GM21528 (cell line): ENCODE results near the gene INA.

ENCODE experiments used
- ATAC-seq: cut with Tn5 transposase; IDR thresholded peaks from one replicate; pipeline ENCODE4 v1.9.1; 2021; ENCODE audit warnings: mild to moderate bottlenecking, moderate library complexity; ENCODE audit not compliant: unreplicated experiment, low FRiP score

Gene INA

DNA sequence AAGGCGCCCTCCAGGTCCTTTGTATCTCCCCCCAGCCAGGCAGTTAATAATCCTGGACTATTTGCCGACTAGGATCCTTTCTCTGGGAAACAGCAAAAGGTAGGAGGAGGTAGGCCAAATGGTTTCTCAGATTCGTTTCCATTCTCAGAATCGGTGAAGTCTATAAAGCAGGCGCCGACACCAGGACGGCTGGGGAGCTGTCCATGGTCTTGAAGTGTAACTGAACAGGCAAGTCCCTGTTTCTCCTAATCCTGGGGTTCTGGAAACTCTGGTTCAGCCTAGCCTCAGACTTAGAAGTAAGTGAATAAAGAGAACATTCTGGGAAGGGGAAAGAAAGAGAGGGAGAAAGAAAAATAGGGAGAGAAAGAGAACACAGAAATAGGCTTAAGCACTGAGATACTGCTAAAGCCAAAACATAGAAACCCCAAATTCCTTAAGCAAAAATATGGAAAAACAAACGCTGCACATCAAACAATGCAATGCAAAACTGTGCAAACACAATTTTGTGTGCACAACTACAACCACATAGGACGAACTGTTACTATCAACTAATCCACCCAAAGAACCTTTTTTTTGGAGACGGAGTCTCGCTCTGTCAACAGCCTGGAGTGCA, 11.1 kb upstream of the INA start:
- ATAC-seq, result no peak

DNA sequence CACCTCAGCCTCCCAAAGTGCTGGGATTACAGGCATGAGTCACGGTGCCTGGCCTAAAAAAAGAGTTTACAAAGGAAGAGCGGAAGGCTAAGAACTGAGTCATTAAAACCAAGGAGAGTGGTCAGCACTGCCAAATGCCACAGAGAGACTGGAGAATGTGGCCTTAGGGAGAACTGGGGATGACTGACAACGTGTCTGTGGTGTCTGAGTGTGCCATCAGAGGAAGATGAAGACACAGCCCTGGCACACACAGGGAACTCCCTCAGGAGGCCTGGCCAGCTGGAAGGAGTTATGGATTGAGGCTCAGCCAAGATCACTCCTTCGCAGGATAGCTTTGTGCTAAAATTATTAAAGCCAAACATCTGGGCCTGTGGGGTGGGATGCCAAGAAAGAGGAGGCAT, 3.9 kb upstream of the INA start:
- ATAC-seq, result no peak

DNA sequence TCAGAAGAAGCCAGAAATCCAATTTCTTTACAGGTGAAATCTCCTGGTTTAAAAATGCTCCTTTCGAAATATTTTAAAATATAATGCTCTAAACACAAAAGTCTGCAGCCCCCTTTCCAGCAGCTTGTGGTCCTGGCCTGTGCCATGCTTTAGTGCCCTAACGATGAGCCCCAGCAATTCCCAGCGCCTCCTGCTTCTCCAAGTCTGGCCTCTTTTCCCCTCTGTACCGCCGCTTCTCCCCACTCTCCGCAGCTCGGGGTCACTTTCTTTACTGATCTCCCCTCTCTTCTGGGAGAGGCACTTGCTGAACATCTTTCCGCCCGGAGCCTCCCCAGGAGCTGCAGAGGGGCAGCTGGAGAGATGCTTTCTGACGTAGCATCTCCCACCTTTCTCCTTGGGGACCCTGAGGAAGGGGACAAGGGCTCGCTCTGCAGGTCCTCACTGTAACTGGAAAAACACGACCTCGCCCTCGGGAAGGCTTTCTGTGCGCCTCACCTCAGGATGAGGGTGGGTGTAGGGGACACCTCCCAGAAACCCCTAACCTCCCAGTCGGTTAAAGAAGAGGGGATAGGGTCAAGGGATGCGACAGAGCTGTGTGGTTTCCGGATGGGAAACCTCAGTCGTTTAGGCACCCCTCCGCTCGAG, 565 bp upstream of the INA start:
- ATAC-seq, result no peak

DNA sequence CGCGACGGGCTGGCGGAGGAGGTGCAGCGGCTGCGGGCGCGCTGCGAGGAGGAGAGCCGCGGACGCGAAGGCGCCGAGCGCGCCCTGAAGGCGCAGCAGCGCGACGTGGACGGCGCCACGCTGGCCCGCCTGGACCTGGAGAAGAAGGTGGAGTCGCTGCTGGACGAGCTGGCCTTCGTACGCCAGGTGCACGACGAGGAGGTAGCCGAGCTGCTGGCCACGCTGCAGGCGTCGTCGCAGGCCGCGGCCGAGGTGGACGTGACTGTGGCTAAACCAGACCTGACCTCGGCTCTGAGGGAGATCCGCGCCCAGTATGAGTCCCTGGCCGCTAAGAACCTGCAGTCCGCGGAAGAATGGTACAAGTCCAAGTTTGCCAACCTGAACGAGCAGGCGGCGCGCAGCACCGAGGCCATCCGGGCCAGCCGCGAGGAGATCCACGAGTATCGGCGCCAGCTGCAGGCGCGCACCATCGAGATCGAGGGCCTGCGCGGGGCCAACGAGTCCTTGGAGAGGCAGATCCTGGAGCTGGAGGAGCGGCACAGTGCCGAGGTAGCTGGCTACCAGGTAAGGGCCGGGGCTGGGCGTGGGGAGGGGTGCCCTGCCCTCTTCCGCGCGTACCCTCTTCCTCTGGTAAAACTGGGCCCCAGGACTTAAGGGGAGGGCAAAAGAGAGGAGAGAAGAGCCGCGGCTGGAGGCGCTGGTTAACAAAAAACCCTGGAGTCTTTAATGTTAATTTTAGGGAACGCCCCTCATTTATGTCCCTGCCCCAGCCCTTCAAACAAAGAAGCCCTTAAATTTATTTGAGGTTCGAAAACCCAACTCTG, 987 bp downstream of the INA start:
- ATAC-seq, result no peak

DNA sequence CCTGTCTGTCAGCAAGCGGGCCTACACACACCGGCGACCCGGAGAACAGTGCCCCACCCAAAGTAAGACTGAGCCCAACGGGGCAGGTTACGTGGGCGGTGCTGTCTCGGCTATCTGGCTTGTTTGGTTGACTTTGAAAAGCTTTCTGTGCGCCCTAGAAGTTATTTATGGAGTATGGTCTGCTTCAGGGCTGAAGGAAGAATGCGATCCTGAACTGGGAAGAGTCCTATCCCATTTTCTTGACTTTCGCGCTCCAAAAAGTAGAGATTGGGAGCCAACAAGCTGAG, 1.5 kb downstream of the INA start:
- no peak for ATAC-seq

DNA sequence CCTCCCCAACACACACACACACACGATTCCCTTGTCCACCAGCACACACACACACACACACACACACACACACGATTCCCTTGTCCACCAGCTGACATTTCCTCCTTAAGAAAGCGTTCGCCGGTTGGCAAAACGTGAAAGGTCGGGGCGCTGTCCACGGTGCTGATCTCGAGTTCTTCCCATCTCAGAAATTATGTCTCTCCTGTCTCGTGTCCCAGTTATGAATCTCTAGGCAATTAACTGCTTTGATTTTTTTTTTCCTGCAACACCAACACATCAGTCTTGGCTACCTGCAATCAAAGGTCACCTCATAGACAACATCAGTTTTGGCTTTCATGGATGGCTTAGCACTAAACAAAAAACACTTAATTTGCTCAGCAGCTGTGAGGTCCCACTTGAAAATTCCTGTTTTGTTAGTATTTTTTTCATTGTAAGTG, 1.9 kb downstream of the INA start:
- ATAC-seq, result no peak

DNA sequence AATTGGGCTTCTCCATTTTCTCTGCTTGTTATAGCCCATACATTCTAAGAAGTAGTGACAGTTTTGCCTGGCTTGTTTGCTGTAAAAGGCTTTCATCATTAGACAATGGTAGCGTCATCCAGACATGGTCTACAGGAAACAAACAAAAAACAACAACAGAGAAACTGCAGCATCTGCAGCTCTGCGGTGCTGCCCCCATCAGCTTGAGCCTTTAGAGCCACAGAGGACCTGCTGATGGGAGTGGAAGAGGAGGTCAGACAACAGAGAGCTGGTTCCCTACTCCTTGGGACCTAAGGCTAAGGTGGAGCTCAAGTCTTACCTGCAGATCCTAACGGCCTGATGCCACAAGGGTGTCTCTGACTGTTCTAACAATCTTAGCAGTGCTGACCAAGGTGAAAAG, 3.1 kb downstream of the INA start:
- ATAC-seq, result no peak

DNA sequence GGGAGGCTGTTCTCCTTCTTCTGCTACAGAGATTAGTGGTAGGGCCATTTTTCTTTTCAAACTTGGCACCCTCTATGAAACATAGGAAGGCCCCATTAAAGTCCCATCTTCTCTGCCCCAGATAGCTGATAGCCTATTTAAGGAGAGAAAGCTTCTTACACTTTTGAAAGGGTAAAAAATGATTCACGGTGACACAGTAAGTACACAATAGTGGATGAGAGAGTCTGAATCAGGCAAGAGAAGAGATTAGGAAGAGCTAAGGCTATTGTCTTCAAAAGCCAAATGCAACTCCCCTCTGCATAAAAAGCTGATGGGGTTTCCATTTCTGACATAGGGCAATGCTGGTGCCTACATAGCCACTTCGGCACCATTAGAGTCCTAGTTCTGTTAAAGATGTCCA, 3.6 kb downstream of the INA start:
- ATAC-seq, result no peak

DNA sequence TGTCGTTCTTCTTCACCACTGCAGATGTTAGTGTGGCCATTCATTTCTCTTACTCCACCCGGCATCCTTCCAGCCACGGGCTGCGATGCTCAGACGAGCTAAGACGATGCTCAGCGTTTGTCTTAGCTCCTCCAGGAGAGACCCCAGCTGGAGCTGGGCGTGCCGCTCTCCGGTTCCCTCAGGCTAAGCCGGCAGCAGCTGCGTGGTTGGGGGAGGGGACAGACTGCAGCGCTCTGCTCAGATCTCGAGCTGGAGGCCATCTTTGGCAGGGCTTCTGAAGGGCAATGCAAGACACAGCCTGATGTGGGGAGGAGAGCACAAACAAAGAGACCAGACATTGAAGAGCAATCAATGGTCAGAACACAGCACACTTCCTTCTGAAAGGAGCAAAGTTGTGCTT, 4.8 kb downstream of the INA start:
- ATAC-seq, result no peak

DNA sequence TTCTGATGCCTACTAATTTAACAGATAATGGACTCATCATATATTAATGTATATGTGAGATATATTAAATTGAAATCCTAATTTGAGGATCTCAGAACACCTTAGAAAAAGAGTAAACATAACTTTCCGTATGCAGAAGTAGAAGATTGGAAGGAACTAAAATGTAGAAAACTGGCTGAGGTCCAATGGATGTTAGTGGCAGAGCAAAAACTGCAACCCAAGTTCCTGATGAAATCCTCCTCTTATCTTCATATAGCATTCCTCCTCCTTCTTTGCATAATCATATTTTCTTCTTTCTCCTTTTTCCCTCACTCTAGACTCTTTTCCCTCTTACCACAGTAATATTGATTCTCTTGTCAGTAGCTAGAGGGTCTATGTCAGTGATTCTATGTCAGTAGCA, 6.0 kb downstream of the INA start:
- ATAC-seq, result no peak

DNA sequence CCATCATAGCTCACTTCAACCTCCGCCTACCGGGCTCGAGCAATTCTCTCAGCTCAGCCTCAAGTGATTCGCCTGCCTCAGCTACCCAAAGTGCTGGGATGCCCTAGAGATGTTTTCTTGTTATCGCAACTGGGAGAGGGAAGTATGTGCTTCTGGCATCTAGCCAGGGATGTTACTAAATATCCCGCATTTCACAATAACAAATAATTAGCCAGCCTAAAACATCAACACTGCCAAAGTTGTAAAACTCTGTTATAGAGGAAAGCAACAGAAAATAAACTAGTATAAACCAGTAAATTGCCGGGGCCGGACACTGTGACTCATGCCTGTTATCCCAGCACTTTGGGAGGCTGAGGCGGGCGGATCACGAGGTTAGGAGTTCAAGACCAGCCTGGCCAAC, 7.2 kb downstream of the INA start:
- ATAC-seq, result no peak

DNA sequence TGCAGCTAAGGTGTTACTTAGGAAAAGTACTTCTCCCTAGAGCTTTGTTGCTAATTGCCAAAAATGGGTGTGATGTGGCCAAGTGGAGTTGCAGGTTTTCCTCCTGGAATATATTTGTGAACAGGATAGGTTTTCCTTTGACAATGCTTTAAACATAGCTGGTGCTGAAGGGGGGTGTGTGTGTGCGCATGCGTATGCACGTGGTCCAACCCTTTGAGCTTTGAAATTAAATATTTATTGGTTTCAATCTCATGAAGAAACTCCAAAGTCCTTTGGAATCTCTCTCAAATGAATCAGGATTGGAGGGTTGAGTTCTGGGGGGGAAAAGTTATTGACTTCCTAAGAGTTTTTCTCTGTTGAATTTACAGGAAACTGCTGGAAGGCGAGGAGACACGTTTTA, 11.1 kb downstream of the INA start:
- ATAC-seq, result no peak

DNA sequence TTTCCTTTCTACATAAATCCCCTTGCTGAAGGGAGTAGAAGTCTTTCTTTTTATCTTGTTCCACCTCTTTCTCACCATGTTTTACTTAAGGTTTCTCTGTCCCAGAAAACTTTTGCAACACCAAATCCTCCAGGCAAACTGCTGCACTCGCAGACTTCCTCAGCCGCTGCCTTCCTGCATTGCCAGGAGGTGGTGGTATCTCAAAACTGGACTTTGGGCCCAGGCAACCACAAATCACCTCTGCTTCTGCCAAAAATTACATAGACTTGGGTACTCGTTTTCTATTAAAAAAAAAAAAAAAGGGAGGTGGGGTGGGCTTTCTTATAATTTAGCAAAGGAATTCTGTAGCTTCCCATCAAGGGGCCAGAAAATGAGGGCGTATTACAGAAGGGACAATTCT, 14.7 kb downstream of the INA start:
- no peak for ATAC-seq

DNA sequence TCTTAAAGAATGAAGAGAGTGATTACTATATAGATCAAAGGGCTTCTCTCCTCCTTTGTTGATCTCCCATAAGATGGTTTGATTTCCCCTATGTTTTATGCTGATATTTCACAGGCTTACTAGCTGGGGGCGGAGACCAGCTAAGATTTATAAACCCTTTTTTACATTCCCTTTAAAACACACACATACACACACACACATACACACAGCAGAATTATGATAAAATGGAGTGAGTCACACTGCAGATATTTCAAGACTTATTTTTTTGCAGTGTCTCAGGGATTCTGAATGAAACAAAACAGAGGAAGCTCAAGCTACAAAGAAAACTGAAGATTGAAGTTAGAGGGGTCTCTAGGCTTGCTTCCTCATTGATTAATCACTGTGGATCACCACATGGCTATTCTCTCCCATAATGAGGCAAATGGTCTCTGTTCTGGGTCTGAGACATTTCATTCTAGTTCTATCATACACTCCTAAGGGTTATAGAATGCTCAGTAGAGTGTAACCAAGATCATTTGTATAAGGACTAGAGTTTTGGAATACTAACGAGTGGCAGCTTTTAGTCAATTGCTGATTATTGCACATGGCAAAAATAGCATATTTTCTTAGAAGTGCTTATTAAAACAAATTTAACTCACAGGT, 18.6 kb downstream of the INA start:
- no peak for ATAC-seq

DNA sequence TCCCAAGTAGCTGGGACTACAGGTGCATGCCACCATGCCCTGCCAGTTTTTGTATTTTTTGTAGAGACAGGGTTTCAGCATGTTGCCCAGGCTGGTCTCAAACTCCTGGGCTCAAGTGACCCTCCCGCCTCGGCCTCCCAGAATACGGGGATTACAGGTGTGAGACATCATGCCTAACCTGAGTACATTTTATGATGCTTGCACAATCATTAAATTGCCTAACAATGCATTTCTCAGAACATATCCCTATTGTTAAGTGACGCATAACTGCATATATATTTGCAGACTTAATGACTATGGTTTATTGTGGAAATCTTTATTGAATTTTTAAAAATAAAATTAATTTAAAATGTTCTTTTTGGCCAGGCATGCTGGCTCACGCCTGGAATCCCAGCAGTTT, 30.7 kb downstream of the INA start:
- no peak for ATAC-seq

DNA sequence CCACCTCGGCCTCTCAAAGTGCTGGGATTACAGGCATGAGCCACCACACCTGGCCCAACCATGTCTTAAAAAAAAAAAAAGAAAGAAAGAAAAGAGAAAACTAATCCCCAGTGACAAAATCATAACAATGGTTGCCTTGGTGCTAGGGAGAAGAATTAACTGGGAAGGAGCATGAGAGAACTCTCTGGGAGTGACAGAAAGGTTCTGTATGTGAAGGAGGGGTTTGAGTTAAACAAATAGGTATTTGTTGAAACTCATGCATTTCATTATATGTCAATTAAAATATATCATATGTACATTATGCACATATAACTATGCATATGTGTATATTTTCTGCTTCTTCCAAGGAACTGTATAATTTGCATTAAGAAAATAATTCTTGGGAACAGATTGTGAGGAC, 33.3 kb downstream of the INA start:
- ATAC-seq, result no peak

DNA sequence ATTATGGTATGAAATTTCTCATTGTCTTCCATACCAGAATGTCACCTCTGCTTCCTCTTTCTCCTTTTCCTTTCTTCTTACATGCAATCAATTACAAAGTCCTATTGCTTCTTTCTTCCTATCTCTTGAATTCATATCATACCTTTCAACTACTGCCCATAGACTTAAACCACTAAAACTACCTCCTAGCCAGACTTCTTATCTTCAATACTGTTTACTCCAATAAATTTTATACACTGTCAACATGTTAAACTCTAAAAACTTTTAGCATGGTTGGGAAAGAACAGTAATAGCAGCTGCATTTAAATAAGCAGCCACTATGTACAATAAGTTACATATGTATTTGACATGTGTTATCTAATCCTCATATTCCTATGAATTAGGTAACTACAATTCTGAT, 39.1 kb downstream of the INA start:
- ATAC-seq, result no peak

DNA sequence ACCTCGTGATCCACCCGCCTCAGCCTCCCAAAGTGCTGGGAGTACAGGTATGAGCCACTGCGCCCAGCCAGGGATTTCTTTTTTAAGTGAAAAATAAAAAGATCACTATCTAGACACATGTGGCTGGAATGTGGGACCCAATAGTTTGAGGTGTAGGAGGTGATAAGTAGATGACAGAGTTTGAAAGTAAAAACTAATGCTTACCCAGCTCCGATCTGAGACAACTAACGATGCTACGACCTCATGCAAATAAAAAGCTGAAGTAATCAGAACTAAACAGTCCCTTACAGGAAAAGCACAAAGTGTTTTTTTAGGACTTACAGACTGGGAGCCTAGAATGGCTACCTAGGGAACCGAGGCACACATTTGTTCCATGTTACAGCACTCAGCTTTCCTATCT, 51.0 kb downstream of the INA start:
- no peak for ATAC-seq

DNA sequence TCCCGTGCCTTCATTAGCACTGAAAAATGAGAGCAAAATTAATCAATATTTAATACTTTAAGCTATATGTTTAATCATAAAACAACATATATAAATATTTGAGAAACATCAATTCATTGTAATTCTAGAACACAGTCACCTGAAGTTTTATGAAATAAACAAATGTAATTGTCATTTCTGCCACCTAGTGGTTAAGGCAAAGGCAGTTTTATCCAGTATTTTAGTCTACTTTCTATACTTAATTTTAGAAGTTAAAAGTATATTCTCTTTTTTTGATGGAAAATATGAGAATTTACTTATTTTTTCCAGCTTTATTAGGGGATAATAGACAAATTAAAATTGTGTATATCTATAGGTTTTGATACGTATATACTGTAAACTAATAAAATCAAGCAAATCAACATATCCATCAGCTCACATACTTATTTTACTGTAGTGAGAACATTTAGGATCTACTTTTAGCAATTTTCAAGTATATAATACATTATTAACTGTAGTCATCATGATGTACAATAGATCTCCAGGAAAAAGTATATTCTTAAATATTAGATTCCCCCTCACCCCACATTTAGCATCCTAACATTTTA, 57.1 kb downstream of the INA start:
- ATAC-seq, result no peak

DNA sequence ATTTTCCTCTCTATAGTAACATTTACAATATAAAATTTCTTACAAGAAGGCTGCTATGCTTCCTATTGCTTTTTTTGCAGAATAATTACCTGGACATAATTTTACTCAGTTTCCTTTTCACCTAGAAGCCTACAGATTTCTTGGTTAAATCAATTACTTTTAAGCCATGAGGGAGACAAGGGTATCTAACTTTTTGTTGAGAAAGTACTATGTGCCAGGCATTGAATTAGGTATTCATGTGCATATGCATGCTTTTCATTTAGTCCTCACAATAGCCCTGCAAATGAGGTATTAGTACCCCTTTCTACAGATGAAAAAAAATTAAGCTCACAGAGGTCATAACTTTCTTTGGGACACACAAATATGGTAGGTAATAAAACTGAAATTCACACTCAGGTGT, 57.6 kb downstream of the INA start:
- ATAC-seq, result no peak

DNA sequence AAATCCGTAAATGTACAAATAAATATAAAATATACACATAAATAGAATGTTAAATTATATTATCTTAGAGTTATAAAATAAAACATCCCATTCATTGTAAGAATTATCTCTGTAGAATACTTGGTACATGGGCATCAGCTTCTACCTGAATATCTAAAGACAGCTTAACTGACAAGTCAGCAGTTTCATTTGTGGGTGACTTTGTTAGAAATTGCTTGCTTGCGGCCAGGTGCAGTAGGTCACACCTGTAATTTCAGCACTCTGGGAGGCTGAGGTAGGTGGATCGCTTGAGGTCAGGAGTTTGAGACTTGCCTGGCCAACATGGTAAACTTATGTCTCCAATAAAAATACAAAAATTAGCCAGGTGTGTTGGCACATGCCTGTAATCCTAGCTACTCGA, 59.4 kb downstream of the INA start:
- no peak for ATAC-seq
